NB4 (cell line): ENCODE data around the gene ADGRA1.

ENCODE experiments used
- POLR2A ChIP-seq: IDR thresholded peaks from 2 replicates; pipeline ENCODE4 v1.6.1; 2011; ENCODE audit warnings: mild to moderate bottlenecking; ENCODE audit not compliant: insufficient read length; ENCODE audit errors: extremely low read depth
- TF ChIP-seq, protein P1 (sequence below): IDR thresholded peaks from one replicate; pipeline ENCODE4 v1.5.1; 2012; ENCODE audit warnings: low read depth, low read length

DNA sequence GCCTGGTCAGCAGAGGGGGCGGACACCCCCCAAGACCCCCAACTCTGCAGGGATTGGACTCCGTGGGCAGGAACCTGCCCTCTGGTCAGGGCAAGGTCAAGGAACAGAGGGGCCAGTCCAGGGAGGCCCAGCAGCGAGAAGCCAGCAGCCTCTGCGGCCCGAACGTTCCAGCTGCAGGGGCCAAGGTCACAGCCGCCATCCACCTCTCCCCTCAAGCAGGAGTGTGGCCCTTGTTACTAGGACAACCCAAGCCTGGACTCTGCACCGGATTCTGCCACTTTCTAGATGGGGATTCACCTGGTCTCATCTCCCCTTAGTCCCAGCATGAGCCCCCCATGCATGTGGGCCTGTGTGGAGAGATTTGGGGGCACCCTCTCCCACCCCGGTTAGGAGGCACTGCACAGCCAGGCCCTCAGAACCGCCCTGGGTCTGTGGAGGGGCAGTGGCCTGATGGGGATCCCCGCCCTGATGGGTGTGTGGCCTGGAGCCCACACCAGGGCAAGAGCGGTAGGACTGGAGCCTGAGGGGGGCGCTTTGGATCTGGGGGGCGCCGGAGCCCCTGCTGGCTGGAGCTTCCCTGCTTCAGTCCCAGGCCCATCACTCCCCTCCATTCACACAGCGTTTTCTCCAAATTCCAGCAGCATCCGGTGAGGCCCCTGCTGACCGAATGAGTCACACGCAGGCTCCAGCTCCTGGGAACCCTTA is 18.1 kb downstream of the ADGRA1 start:
- TF ChIP-seq, protein P1, sequence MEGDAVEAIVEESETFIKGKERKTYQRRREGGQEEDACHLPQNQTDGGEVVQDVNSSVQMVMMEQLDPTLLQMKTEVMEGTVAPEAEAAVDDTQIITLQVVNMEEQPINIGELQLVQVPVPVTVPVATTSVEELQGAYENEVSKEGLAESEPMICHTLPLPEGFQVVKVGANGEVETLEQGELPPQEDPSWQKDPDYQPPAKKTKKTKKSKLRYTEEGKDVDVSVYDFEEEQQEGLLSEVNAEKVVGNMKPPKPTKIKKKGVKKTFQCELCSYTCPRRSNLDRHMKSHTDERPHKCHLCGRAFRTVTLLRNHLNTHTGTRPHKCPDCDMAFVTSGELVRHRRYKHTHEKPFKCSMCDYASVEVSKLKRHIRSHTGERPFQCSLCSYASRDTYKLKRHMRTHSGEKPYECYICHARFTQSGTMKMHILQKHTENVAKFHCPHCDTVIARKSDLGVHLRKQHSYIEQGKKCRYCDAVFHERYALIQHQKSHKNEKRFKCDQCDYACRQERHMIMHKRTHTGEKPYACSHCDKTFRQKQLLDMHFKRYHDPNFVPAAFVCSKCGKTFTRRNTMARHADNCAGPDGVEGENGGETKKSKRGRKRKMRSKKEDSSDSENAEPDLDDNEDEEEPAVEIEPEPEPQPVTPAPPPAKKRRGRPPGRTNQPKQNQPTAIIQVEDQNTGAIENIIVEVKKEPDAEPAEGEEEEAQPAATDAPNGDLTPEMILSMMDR = no peak
- no peak for TF ChIP-seq POLR2A
